K562 (cell line): ENCODE results near the gene TMCC2. TPM values are rescaled to one million over a fixed set of nuclear protein-coding genes. Genes with fewer than 3 reads are reported as not detected.

Experiments
- CCNT2 ChIP-seq: IDR thresholded peaks from 2 replicates; pipeline ENCODE4 v1.6.1; 2011; ENCODE audit warnings: borderline replicate concordance, low read depth, mild to moderate bottlenecking, moderate library complexity, mixed read lengths, low read length; ENCODE audit not compliant: insufficient read length; ENCODE audit errors: extremely low read depth
- CXXC5 ChIP-seq: fragments of 250-450 bp; sonication (Bioruptor Pico); IDR thresholded peaks from 2 replicates; pipeline ENCODE4 v1.8.0; 2022; ENCODE audit warnings: inconsistent platforms, mild to moderate bottlenecking, moderate library complexity
- ESRRA ChIP-seq: fragments of 450-650 bp; IDR thresholded peaks from 2 replicates; pipeline ENCODE4 v1.6.1; 2014; ENCODE audit warnings: low read depth, mild to moderate bottlenecking, moderate library complexity, borderline replicate concordance
- FOSL1 ChIP-seq: fragments of 200-800 bp; sonication (Bioruptor generic); conservative IDR thresholded peaks from 2 replicates; pipeline ENCODE4 v1.6.1; 2016; ENCODE audit warnings: missing genetic modification characterization, missing compliant biosample characterization
- FOXJ3 ChIP-seq: sonication (generic); formaldehyde crosslinking; IDR thresholded peaks from 2 replicates; pipeline ENCODE4 v1.4.0; 2020; ENCODE audit warnings: mild to moderate bottlenecking, missing genetic modification reagents
- FOXK1 ChIP-seq: sonication (generic); formaldehyde crosslinking; IDR thresholded peaks from 2 replicates; pipeline ENCODE4 v1.8.0; 2022; ENCODE audit warnings: missing genetic modification reagents, mild to moderate bottlenecking, borderline replicate concordance
- JUN ChIP-seq, 2 experiments: sonication (generic) in 1 of 2; formaldehyde crosslinking in 1 of 2; IDR thresholded peaks; 2 replicates each; pipeline versions ENCODE4 v1.6.1 to v1.8.0; 2012 to 2022; ENCODE audit warnings: borderline replicate concordance in 2 of 2, mild to moderate bottlenecking in 2 of 2, improper control_type of control experiment in 1 of 2, low read depth in 1 of 2, low read length in 1 of 2, missing genetic modification reagents in 1 of 2
- KLF13 ChIP-seq: fragments of 450-650 bp; IDR thresholded peaks from 2 replicates; pipeline ENCODE4 v1.6.1; 2016; ENCODE audit warnings: missing genetic modification characterization, low read depth, mild to moderate bottlenecking, missing compliant biosample characterization, moderate library complexity, borderline replicate concordance
- MAZ ChIP-seq, 2 experiments: fragments of 450-650 bp in 1 of 2; sonication (generic) in 1 of 2; formaldehyde crosslinking; IDR thresholded peaks in 1 of 2; conservative IDR thresholded peaks in 1 of 2; 2 replicates each; pipeline versions ENCODE4 v1.4.0 to v1.5.0; 2020; ENCODE audit warnings: mild to moderate bottlenecking in 1 of 2, missing genetic modification reagents in 1 of 2
- MCM3 ChIP-seq: fragments of 450-650 bp; IDR thresholded peaks from 2 replicates; pipeline ENCODE4 v1.6.1; 2016
- NFIC ChIP-seq: fragments of 450-650 bp; IDR thresholded peaks from 2 replicates; pipeline ENCODE4 v1.6.1; 2017; ENCODE audit warnings: mild to moderate bottlenecking, inconsistent platforms
- NR2C1 ChIP-seq, 2 experiments: fragments of 450-650 bp; IDR thresholded peaks; 2 replicates each; pipeline ENCODE4 v1.6.1; 2017; ENCODE audit warnings: mild to moderate bottlenecking in 2 of 2, antibody characterized with exemption in 1 of 2, inconsistent platforms in 1 of 2, missing compliant biosample characterization in 1 of 2, missing genetic modification characterization in 1 of 2
- PCBP2 ChIP-seq: fragments of 200-400 bp; formaldehyde crosslinking; IDR thresholded peaks from 2 replicates; pipeline ENCODE4 v1.6.1; 2018; ENCODE audit warnings: low read length, low read depth, mild to moderate bottlenecking, moderate library complexity; ENCODE audit not compliant: poor library complexity, severe bottlenecking
- PML ChIP-seq: IDR thresholded peaks from 2 replicates; pipeline ENCODE4 v1.6.1; 2012; ENCODE audit warnings: low read length, inconsistent platforms
- PPARD ChIP-seq: fragments of 250-450 bp; sonication (Bioruptor Pico); IDR thresholded peaks from 2 replicates; pipeline ENCODE4 v1.8.0; 2022; ENCODE audit warnings: inconsistent platforms, mild to moderate bottlenecking, moderate library complexity
- SRSF3 ChIP-seq: fragments of 200-400 bp; formaldehyde crosslinking; IDR thresholded peaks from 2 replicates; pipeline ENCODE4 v1.6.1; 2016; ENCODE audit warnings: mild to moderate bottlenecking, low read length, moderate library complexity; ENCODE audit not compliant: insufficient read depth
- TAL1 ChIP-seq: fragments of 450-650 bp; IDR thresholded peaks from 2 replicates; pipeline ENCODE4 v1.6.1; 2016; ENCODE audit warnings: mild to moderate bottlenecking
- ZNF655 ChIP-seq: fragments of 250-450 bp; sonication (Bioruptor Pico); IDR thresholded peaks from 2 replicates; pipeline ENCODE4 v1.5.0; 2021
- polyA plus RNA-seq, 8 experiments: library from polyadenylated mRNA; depleted of rRNA in 4 of 8; stranded (reverse) in 5 of 8; unstranded in 3 of 8; fragments of >200 nt; fragmentation: Nextera tagmentation in 2 of 8; fragmentation: Illumina TruSeq in 1 of 8; extraction: Ambion mirVana in 2 of 8; extraction: Trizol in 1 of 8; gene quantifications; 2 replicates each; pipeline versions ENCODE4 v1.2.1 to v1.2.3, GENCODE V29; 2011 to 2014; ENCODE audit warnings: inconsistent platforms in 1 of 8, missing spikeins in 1 of 8
- total RNA-seq, 7 experiments: library from RNA; depleted of rRNA in 6 of 7; stranded (reverse); fragments of >200 nt in 6 of 7; fragmentation: Illumina TruSeq in 2 of 7; extraction: Trizol in 2 of 7; gene quantifications; 2 replicates each; pipeline versions ENCODE4 v1.2.1 to v1.2.3, GENCODE V29; 2011 to 2021; ENCODE audit warnings: low replicate concordance in 1 of 7
- TF ChIP-seq, protein P1 (sequence below), 2 experiments: fragments of 150-350 bp in 1 of 2; IDR thresholded peaks; 2 replicates each; pipeline ENCODE4 v1.6.1; 2012 to 2016; ENCODE audit warnings: low read depth in 2 of 2, low read length in 2 of 2, mild to moderate bottlenecking in 1 of 2, moderate library complexity in 1 of 2
- TF ChIP-seq, protein P2 (sequence below): fragments of 450-650 bp; IDR thresholded peaks from 2 replicates; pipeline ENCODE4 v1.7.0; 2016; ENCODE audit warnings: borderline replicate concordance

The TMCC2 gene
- total and polyA plus RNA-seq, 9 of the 15 experiments (the other 6 are each of a cell fraction or from before 2014, with no cell fraction given), result 0.06 to 1.8 (median 0.98) TPM

DNA sequence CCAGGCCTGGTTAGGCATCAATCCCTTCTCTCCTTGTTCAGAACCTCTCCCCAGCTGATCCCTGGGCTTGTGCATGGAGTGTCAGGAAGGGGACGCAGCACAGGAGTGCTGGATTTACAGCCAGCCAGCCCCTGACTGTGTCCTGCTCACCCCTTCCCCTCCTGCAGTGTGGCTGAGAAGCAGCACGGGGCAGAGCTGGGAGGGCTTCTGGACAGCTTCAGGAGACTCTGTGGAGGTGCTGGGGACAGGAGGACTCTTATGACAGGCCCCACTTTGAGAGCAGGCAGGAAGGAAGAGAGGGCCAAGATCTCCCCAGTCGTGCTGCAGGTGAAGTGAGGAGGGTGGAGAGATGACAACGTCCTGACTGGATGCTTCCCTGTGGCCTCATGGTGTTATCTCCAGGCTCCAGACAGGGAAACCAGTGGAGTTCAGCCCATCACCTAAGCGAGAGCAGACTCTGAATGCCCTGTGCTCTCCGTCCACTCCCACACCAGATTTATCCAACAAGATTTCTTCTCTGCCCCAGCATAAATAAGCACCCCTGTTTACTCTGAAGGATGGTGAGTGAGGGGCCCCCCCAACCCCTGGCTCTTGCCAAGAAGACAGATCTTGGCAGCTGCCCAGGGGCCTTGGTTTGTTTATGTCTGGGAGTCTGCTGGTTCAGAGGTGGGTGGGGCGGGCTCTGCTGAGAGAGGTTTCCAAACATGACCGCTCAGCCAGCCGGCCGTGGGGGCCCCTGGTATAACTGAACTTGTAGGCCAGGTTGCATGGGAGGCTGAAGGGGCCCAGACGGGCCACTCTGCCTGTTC lies 21.3 kb downstream of the TMCC2 start (continued):
- TF ChIP-seq MCM3 (no peak), CCNT2 (peak; percentile 20), TAL1 (peak; percentile 77), KLF13 (tag) (no peak), SRSF3 (no peak), FOXJ3 (CRISPR knock-in tag) (no peak), FOXK1 (CRISPR knock-in tag) (no peak), FOSL1 (peak; percentile 39; the same call in 1 of the 2 replicates), MAZ (CRISPR knock-in tag; conservative IDR thresholded peaks at IDR 0.05 in 1 of 2, IDR thresholded peaks at IDR 0.05 in 1 of 2) (peak in 1 of 2 experiments; percentile 38; a peak in 1 of 4 replicates), ESRRA (0 out of 2 replicates have a peak, but pooled peaks have one; percentile 8), PCBP2 (no peak), NFIC (peak; percentile 72), PPARD (CRISPR knock-in tag) (no peak), PML (no peak; the same call in 1 of the 2 replicates), ZNF655 (no peak), JUN (IDR thresholded peaks at IDR 0.05; ENCODE audit: borderline replicate concordance, low read depth, low read length) (no peak), JUN (CRISPR knock-in tag; IDR thresholded peaks at IDR 0.05; ENCODE audit: borderline replicate concordance) (no peak), CXXC5 (CRISPR knock-in tag) (peak; percentile 63), NR2C1 (IDR thresholded peaks at IDR 0.05) (no peak), NR2C1 (tag; IDR thresholded peaks at IDR 0.05) (no peak)
- TF ChIP-seq, protein P1, sequence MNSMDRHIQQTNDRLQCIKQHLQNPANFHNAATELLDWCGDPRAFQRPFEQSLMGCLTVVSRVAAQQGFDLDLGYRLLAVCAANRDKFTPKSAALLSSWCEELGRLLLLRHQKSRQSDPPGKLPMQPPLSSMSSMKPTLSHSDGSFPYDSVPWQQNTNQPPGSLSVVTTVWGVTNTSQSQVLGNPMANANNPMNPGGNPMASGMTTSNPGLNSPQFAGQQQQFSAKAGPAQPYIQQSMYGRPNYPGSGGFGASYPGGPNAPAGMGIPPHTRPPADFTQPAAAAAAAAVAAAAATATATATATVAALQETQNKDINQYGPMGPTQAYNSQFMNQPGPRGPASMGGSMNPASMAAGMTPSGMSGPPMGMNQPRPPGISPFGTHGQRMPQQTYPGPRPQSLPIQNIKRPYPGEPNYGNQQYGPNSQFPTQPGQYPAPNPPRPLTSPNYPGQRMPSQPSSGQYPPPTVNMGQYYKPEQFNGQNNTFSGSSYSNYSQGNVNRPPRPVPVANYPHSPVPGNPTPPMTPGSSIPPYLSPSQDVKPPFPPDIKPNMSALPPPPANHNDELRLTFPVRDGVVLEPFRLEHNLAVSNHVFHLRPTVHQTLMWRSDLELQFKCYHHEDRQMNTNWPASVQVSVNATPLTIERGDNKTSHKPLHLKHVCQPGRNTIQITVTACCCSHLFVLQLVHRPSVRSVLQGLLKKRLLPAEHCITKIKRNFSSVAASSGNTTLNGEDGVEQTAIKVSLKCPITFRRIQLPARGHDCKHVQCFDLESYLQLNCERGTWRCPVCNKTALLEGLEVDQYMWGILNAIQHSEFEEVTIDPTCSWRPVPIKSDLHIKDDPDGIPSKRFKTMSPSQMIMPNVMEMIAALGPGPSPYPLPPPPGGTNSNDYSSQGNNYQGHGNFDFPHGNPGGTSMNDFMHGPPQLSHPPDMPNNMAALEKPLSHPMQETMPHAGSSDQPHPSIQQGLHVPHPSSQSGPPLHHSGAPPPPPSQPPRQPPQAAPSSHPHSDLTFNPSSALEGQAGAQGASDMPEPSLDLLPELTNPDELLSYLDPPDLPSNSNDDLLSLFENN (IDR thresholded peaks at IDR 0.05; ENCODE audit: low read depth in 2 of 2, low read length in 2 of 2), result peak in 1 of 2 experiments; percentile 54; a peak in 1 of 4 replicates
- TF ChIP-seq, protein P2, sequence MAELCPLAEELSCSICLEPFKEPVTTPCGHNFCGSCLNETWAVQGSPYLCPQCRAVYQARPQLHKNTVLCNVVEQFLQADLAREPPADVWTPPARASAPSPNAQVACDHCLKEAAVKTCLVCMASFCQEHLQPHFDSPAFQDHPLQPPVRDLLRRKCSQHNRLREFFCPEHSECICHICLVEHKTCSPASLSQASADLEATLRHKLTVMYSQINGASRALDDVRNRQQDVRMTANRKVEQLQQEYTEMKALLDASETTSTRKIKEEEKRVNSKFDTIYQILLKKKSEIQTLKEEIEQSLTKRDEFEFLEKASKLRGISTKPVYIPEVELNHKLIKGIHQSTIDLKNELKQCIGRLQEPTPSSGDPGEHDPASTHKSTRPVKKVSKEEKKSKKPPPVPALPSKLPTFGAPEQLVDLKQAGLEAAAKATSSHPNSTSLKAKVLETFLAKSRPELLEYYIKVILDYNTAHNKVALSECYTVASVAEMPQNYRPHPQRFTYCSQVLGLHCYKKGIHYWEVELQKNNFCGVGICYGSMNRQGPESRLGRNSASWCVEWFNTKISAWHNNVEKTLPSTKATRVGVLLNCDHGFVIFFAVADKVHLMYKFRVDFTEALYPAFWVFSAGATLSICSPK, result no peak
